Tibial nerve (tissue), 4 donors: ENCODE results near the gene NOL4L.

ENCODE experiments used
- EP300 ChIP-seq, 2 donors: sonication (generic); formaldehyde crosslinking; IDR thresholded peaks; one replicate each; pipeline ENCODE4 v1.6.1; 2017; ENCODE audit warnings: antibody characterized with exemption in 2 of 2, mild to moderate bottlenecking in 1 of 2
- POLR2A ChIP-seq, 2 donors: fragments of 450-650 bp; IDR thresholded peaks; one replicate each; pipeline ENCODE4 v1.6.1; 2017; ENCODE audit warnings: antibody characterized with exemption in 2 of 2, mild to moderate bottlenecking in 2 of 2, moderate library complexity in 2 of 2
- TF ChIP-seq, protein P1 (sequence below), 5 experiments: fragments of 200-600 bp in 3 of 5; fragments of 450-650 bp in 2 of 5; sonication (generic) in 3 of 5; IDR thresholded peaks; one replicate each; pipeline ENCODE4 v1.5.1; 2016 to 2019; ENCODE audit warnings: antibody characterized with exemption in 5 of 5, mild to moderate bottlenecking in 3 of 5, moderate library complexity in 2 of 5

GRCh38 chr20:32438331-32438858 is 146.7 kb downstream of the NOL4L start:
- TF ChIP-seq, protein P1, sequence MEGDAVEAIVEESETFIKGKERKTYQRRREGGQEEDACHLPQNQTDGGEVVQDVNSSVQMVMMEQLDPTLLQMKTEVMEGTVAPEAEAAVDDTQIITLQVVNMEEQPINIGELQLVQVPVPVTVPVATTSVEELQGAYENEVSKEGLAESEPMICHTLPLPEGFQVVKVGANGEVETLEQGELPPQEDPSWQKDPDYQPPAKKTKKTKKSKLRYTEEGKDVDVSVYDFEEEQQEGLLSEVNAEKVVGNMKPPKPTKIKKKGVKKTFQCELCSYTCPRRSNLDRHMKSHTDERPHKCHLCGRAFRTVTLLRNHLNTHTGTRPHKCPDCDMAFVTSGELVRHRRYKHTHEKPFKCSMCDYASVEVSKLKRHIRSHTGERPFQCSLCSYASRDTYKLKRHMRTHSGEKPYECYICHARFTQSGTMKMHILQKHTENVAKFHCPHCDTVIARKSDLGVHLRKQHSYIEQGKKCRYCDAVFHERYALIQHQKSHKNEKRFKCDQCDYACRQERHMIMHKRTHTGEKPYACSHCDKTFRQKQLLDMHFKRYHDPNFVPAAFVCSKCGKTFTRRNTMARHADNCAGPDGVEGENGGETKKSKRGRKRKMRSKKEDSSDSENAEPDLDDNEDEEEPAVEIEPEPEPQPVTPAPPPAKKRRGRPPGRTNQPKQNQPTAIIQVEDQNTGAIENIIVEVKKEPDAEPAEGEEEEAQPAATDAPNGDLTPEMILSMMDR (IDR thresholded peaks at IDR 0.05), result no peak
- no peak for TF ChIP-seq POLR2A (IDR thresholded peaks at IDR 0.05)
- no peak for TF ChIP-seq EP300 (IDR thresholded peaks at IDR 0.05)
